GM18526 (cell line): ENCODE results near the gene GMPR2.

Experiments
- POLR2A ChIP-seq: IDR thresholded peaks from 3 replicates; pipeline ENCODE4 v1.6.1; 2011; ENCODE audit not compliant: insufficient read length; ENCODE audit errors: extremely low read depth

GMPR2 gene

DNA sequence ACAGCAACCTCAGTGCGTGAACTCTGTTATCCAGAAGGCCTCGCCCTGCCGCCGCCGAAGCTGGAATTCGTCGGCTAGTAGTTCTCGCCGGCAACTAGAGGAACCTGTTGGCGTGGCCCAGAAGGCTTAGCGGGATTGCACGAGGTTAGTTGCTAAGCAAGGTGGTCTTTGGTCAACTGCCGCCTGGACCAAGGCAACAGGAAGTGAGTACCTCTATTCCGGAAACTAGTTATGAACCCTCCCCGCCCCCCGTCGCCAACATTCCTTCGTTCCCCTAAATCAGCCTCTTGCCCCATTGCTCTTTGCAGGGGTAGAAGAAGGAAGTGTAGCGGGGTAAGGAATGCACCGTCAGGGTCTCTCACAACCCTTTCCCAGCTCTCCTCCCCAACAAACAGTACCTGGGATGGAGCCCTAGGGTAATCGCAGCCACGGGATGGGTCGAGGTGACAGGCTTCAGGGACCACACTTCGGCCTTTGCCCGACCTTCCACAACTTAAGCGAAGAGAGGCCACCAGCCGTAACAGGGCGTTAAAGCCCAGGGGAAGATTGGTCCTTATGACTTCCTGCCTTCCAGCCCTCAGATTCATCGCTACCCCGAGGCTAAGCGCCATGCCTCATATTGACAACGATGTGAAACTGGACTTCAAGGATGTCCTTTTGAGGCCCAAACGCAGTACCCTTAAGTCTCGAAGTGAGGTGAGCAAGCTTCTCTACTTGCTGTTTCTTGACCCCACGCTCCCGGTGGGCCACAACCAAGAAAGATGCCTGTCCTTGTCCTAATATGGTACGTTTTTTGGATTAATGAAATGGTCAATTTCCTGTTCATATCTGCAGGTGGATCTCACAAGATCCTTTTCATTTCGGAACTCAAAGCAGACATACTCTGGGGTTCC is at the start of gene GMPR2:
Gene GMPR2 (plus strand): TSS at position 285 of the 893 bp plus-strand sequence. CDS start 325 bp downstream, at position 610.
- peak; percentile 51 for TF ChIP-seq POLR2A

DNA sequence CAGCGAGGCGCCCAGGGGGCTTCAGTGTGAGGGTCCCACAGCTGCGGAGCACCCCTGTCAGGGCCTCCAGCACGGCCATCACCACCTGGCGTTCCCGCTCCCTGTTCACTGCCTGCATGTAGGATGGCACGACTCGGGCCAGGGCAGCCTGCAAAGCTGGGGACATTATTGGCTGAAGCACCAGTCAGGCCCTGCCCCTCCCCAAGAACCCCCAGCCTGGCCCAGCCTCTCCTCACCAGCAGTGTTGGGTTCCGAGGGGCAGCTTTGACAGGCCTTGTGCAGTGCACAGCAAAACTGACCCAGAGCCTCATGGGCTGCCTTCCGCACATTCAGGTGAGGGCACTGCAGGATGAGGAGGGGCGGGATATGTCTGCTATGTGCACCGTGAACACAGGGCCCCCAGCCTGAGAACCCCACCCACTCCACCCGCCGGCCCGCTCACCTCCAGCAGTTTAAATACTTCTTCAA is 49.7 kb upstream of the GMPR2 start:
- TF ChIP-seq POLR2A = no peak

DNA sequence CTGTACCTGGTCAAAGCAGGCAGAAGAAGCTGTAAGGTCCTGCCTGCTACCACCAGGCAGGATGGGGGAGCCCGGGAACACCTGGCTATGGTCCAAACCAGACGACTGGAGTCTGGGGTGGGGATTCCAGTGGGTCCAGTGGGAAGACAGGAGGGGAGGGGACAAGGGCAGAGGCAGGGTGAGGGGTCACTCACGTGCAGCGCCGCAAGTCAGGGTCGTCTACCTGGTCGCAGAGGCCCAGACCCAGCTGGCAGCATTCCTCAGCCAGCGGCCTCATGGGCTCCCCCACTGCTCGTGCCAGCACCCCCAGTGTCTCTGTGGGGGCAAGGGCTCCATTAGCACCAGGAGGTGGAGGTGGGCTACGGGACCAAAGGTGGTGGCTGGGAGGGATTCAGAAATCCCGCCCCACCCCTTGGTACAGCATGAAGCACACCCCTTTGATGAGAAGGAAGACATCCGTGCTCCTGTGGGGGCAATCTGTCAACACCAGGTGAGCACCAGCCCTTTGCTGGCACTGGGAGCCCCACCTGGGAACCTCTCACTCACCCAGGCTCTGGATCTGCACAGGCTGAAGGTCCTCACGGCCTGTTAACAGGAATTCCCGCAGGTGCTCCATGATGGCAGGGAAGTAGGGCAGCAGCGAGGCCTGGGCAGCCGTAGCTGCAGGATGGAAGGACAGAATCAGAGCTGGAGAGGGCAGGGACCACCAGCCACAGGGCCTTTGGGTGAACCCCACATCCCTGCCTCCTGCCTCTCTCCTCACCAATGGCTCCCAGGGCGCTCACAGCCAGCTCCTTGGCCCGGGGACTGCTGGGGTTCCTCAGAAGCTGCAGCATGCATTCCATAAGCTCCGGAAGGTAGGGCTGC is 48.4 kb upstream of the GMPR2 start:
- no peak for TF ChIP-seq POLR2A

DNA sequence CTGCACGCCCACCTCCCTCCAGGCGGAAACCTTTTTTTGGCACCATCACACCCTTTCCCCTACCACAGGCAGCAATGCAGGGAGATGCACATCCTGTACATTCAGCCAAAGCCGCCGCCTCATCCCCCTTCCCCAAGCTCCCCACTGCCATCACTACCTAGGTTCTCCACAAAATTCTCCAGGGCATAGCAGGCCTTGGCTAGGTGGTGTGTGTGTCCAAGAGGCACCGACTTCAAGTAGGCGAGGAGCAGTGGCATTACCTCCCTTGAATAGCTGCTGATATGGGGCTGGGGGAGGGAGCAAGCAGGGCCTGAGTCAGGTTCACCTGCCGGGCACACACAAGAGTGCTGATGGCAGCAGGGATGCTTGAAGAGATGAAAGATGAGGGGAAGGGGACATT is 47.7 kb upstream of the GMPR2 start:
- no peak for TF ChIP-seq POLR2A

DNA sequence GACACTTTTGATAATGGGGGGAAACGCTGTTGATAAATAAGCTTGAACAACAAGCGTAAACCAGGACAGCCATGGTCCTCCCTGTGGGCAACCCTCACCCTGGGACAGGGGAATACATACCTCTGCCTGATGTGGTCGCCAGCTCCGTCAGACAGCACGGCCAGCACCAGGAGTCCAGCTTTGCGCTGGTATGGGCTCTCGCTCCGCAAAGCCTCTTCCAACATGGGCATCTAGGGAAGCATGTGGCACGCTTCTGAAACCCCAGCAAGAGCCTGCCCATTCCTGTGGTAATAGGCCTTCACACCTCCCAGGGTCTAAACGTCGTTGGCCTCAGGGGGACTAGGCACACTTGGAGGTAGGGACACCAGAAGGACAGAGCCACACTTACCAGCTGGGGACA is 47.0 kb upstream of the GMPR2 start:
- TF ChIP-seq POLR2A = no peak

DNA sequence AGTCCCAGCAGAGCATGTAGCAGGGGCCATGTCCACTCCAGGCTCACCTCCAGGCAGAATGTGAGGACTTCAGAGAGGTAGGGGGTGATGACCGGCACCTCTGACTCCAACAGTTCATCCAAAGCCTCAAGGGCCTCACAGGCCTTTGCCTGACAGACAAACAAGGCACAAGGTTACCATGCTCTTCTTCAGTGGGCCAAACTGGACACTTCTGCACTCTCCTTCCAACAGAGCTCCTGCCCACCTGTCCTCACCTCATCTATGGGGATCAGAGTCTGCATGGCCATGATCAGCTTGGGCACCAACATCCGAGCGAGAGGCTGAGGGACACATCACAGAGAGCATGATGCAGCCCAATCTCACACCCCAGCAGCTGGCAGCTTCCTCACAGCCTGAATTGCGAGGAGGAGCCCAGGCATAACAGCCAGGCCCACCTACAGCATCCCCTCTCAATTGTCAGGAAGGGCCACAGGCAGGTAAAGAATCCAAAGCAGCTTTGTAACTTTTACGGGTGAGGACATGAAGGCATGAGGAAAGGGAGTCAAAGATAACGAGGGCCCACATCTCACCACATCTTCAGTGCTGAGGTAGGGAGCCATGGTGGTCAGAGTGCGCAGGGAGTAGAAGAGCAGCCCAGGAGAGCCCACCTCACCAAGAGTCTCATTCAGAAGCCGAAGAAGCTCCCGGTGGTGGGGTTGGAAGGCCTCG is 45.7 kb upstream of the GMPR2 start:
- no peak for TF ChIP-seq POLR2A

DNA sequence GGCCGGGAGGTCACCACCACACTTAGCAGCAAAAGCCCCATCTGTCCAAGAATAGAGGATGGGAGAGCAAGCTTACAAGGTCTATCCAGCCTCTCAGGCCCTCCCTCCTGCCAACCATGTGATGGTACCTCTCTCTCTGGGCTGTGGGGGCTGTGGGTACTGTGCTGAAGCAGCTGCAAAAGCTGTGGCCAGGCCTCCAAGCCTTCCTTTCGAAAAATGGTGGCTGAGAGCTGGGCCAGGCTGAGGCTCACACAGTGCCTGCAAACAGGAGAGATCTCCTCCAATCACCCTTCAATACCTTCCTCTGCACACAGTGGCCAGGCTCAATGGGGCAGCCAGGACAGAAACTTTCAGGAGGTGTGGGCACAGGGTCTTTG is 45.2 kb upstream of the GMPR2 start:
- TF ChIP-seq POLR2A = no peak

DNA sequence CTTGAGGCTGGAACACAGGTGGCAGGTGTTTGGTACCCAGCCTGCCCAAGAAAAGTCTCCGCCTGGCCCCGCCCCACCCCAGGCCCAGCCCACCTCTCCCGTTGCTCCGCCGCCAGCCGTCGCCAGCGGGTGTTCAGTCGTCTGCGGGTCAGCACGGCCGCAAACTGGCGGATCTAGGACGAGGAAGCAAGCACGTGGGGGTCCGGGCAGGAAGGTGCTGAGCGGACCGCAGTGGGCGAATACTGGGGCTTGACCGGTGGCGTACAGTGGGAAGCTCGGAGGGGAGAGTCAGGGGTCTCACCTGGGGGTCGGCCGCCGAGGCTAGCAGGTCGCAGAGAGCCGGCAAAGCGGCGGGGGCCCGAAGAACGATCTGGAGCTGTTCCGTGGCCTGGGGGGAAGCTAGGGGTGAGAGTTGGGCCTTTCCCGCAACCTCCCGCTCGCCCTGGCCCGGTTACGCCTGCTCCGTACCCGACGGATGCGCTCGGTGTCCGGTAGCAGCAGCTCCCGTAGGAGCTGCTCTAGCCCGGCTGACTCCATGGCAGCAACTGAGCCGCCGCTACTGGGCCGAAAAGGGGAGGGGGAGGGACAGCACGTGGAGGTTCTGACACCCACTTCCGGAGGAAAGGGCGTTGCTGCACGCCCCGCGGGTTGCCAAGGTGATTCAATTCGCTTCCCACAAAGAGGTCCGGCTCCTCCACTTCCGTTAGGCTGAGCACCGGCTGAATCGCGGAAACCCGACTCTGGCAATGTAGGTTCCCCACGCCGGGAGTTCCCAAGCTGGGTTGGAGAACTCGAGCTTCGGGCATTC is 44.3 kb upstream of the GMPR2 start, which contains the start of gene IPO4:
Gene IPO4 (minus strand): TSS at position 566 of the 808 bp plus-strand sequence. CDS start 29 bp downstream, at position 537.
- peak; percentile 80 for TF ChIP-seq POLR2A

DNA sequence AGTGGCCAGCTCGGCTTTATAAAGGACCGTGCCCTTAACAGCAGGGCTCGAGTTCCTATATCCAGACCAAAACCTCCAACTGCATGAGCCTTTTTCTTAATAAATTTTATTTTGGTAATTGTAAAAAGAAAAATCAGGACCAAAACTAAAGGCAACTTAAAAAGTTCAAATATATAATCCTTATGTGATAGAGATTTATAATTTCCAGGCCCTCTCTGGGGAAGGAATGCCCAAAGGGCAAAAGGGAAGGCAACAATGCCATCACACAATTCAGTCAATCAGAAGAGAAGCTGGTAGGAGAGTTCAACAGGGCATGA is 43.7 kb upstream of the GMPR2 start:
- TF ChIP-seq POLR2A = no peak

DNA sequence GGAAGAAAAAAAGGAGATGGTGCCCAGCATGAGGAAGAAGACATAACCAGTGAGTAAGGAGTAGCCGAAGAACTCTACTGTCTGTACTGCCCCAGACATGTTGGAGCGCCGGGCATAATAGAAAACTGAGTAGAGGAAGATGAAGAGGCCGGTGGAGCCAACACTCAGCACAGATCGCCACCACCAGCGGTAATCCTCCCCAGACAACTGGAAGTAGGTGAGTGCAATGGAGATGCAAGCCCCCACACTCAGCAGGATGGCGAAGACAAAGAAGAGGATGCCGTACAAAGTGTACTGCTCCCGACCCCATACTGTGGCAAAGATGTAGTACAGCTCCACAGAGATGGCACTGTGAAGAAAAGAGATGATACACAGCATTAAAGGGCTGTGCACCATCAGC is 43.3 kb upstream of the GMPR2 start:
- TF ChIP-seq POLR2A = no peak

DNA sequence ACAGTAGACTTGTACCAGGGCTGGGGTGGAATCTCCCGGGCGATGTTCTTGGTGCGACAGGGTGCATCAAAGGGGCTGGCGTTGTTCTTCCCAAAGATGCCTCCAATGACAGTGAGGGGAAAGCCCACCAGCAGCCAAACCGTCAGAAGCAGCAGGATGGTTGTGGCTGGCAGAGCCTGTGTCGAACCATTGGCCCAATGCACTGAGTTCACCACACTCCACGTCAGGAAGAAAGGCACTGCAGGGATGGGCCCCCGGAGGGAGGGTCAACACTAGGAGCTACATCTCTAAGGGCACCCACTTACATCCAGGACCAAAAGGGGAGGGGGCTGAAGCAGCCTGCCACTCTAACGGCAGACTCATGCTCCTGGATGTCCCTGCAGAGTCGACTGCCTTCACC is 42.3 kb upstream of the GMPR2 start:
- no peak for TF ChIP-seq POLR2A

DNA sequence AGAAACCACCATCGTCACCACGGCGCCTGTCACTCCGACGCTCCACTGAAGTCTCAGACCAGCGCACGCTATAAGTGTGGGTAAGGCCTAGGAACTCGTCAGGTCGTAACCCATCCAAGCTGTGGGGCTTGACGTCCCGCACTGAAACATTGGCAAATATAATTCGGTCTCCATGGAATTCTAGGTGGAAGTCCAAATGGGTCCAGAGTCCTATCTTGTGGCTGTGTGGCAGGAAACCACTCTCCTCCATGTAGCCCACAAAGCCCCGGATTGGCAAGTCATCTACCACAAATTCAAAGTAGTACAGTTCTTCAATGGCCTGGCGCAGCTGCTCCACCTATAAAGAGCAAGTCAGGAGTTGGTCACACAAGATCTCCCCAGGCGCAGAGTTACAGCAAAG is 39.8 kb upstream of the GMPR2 start:
- TF ChIP-seq POLR2A = no peak

DNA sequence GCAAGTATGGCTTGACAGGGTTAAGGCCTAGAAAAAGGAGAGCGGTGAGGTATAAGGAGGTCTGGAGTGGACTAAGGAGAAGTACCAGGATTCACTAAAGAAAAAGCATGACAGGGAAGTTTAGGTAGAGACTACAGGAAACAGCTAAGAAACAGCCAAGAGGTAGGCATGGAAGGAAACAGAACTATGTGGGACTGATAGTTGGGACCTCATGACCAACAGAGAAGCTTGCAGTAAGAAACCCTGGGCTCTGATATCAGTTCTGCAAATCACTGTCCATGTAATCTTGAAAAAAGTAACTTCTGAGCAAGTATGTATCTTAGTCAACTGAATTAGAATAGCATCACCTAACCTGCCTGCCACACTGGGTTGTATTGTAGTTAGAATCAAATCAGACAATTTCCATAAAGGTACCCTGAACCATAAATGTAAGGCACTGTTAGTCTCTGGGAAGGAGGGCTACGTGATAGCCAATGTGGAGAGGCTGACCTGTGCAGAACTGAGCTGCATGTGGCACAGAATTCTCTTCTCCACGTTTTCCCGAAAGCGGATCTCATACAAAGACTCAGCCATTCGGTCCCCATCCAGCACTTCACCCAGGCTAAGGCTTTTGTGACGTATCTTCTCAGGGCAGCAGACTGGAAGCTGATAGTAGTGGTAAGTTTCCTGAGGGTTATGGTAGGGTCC is 38.4 kb upstream of the GMPR2 start:
- TF ChIP-seq POLR2A = no peak

DNA sequence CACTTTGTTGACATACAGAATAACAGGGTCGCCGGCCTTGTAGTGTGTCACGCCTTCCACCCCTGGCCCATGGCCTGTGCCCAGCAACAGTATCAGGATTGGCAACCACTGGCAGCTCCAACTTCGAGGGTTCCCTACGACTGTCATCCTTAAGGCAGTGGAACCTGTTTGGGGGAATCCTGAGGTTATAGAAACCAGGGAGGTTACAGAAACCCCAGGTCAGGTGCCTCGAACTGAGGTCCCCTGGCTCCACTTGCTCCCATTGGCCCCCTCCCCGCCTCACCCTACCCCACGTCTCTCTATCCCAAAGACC is 37.9 kb upstream of the GMPR2 start:
- no peak for TF ChIP-seq POLR2A
